ENCODE data around the gene RNF186.
"Not testable (repeated sequence)": the region's sequence is repeated elsewhere in the genome, so short reads cannot be mapped to it uniquely, and the experiment has no call there.

RNF186 gene

GRCh38 chr1:19792237-19793002, 22.7 kb downstream of the RNF186 start:
- no peak overlapping the region for H3K4me3 Mint-ChIP-seq
- H3K4me1 Mint-ChIP-seq = peaks cover 32% of the 10 kb centered on the region
- no peaks in the 10 kb centered on the region for H3K27me3 Mint-ChIP-seq
- H3K9me3 Mint-ChIP-seq = peaks cover 3% of the 10 kb centered on the region
- ATAC-seq = no peak
- H3K27ac Mint-ChIP-seq = no peak overlapping the region
- peaks cover 71% of the 10 kb centered on the region for H3K36me3 Mint-ChIP-seq

GRCh38 chr1:19790061-19790975, 24.8 kb downstream of the RNF186 start:
- H3K9me3 Mint-ChIP-seq, H3K4me3 Mint-ChIP-seq, H3K27ac Mint-ChIP-seq, ATAC-seq, H3K27me3 Mint-ChIP-seq: not testable (repeated sequence)
- Mint-ChIP-seq H3K4me1 (peaks cover 26% of the 10 kb centered on the region), H3K36me3 (peaks cover 73% of the 10 kb centered on the region)

GRCh38 chr1:19786988-19787423, 28.1 kb downstream of the RNF186 start:
- peaks cover 61% of the 10 kb centered on the region for H3K36me3 Mint-ChIP-seq
- no peak overlapping the region for H3K4me3 Mint-ChIP-seq
- H3K9me3 Mint-ChIP-seq = no peaks in the 10 kb centered on the region
- no peak for ATAC-seq
- H3K4me1 Mint-ChIP-seq = peaks cover 12% of the 10 kb centered on the region
- H3K27ac Mint-ChIP-seq = no peak overlapping the region
- no peaks in the 10 kb centered on the region for H3K27me3 Mint-ChIP-seq

GRCh38 chr1:19785660-19786059, 29.4 kb downstream of the RNF186 start:
- H3K36me3 Mint-ChIP-seq = peaks cover 61% of the 10 kb centered on the region
- no peak overlapping the region for H3K27ac Mint-ChIP-seq
- no peaks in the 10 kb centered on the region for H3K27me3 Mint-ChIP-seq

GRCh38 chr1:19780267-19780877, 34.7 kb downstream of the RNF186 start:
- Mint-ChIP-seq H3K4me1 (no peaks in the 10 kb centered on the region), H3K4me3 (no peak overlapping the region), H3K27me3 (no peaks in the 10 kb centered on the region), H3K9me3 (no peaks in the 10 kb centered on the region), H3K36me3 (peaks cover 67% of the 10 kb centered on the region), H3K27ac (no peak overlapping the region)
- no peak for ATAC-seq

More at GRCh38 chr1:19785660-19786059, 29.4 kb downstream of the RNF186 start:
- ATAC-seq = no peak
- Mint-ChIP-seq H3K9me3 (no peaks in the 10 kb centered on the region), H3K4me1 (peaks cover 8% of the 10 kb centered on the region), H3K4me3 (no peak overlapping the region)

- H3K27ac Mint-ChIP-seq = no peak overlapping the region
- peaks cover 74% of the 10 kb centered on the region for H3K36me3 Mint-ChIP-seq
- no peak for ATAC-seq
- H3K27me3 Mint-ChIP-seq = no peaks in the 10 kb centered on the region
- no peaks in the 10 kb centered on the region for H3K9me3 Mint-ChIP-seq
- H3K4me3 Mint-ChIP-seq = no peak overlapping the region
- no peaks in the 10 kb centered on the region for H3K4me1 Mint-ChIP-seq
Observed at GRCh38 chr1:19776933-19777332, 38.1 kb downstream of the RNF186 start.

GRCh38 chr1:19776287-19776686, 38.8 kb downstream of the RNF186 start:
- peaks cover 74% of the 10 kb centered on the region for H3K36me3 Mint-ChIP-seq
- H3K4me1 Mint-ChIP-seq = no peaks in the 10 kb centered on the region
- H3K27ac Mint-ChIP-seq = no peak overlapping the region
- ATAC-seq = no peak
- no peak overlapping the region for H3K4me3 Mint-ChIP-seq
- no peaks in the 10 kb centered on the region for H3K9me3 Mint-ChIP-seq
- no peaks in the 10 kb centered on the region for H3K27me3 Mint-ChIP-seq

- no peaks in the 10 kb centered on the region for H3K4me1 Mint-ChIP-seq
- H3K4me3 Mint-ChIP-seq = no peak overlapping the region
- H3K36me3 Mint-ChIP-seq = peaks cover 69% of the 10 kb centered on the region
- ATAC-seq = no peak
- H3K27me3 Mint-ChIP-seq = no peaks in the 10 kb centered on the region
- H3K27ac Mint-ChIP-seq = no peak overlapping the region
- no peaks in the 10 kb centered on the region for H3K9me3 Mint-ChIP-seq
Observed at GRCh38 chr1:19775831-19776230, 39.3 kb downstream of the RNF186 start.

GRCh38 chr1:19775317-19775716, 39.8 kb downstream of the RNF186 start:
- Mint-ChIP-seq H3K27ac (no peak overlapping the region), H3K4me3 (no peak overlapping the region), H3K27me3 (no peaks in the 10 kb centered on the region), H3K9me3 (no peaks in the 10 kb centered on the region), H3K36me3 (peaks cover 67% of the 10 kb centered on the region), H3K4me1 (no peaks in the 10 kb centered on the region)
- no peak for ATAC-seq

- Mint-ChIP-seq H3K4me1 (no peaks in the 10 kb centered on the region), H3K27me3 (no peaks in the 10 kb centered on the region), H3K36me3 (peaks cover 69% of the 10 kb centered on the region)
Observed at GRCh38 chr1:19774180-19774785, 40.8 kb downstream of the RNF186 start.

GRCh38 chr1:19773485-19773884, 41.6 kb downstream of the RNF186 start:
- no peaks in the 10 kb centered on the region for H3K4me1 Mint-ChIP-seq
- no peaks in the 10 kb centered on the region for H3K9me3 Mint-ChIP-seq
- no peaks in the 10 kb centered on the region for H3K27me3 Mint-ChIP-seq
- peaks cover 64% of the 10 kb centered on the region for H3K36me3 Mint-ChIP-seq
- ATAC-seq = no peak
- no peak overlapping the region for H3K27ac Mint-ChIP-seq
- no peak overlapping the region for H3K4me3 Mint-ChIP-seq

More at GRCh38 chr1:19774180-19774785, 40.8 kb downstream of the RNF186 start:
- no peak for ATAC-seq
- H3K4me3 Mint-ChIP-seq = no peak overlapping the region
- H3K27ac Mint-ChIP-seq = no peak overlapping the region
- H3K9me3 Mint-ChIP-seq = no peaks in the 10 kb centered on the region

GRCh38 chr1:19772053-19772452, 43.0 kb downstream of the RNF186 start:
- H3K9me3 Mint-ChIP-seq = no peaks in the 10 kb centered on the region
- H3K4me3 Mint-ChIP-seq = no peak overlapping the region
- H3K27ac Mint-ChIP-seq = no peak overlapping the region
- H3K36me3 Mint-ChIP-seq = peaks cover 67% of the 10 kb centered on the region
- ATAC-seq = no peak
- H3K27me3 Mint-ChIP-seq = no peaks in the 10 kb centered on the region
- H3K4me1 Mint-ChIP-seq = no peaks in the 10 kb centered on the region

GRCh38 chr1:19771350-19771749, 43.7 kb downstream of the RNF186 start:
- H3K27me3 Mint-ChIP-seq = no peaks in the 10 kb centered on the region
- H3K4me1 Mint-ChIP-seq = no peaks in the 10 kb centered on the region
- no peak for ATAC-seq
- no peak overlapping the region for H3K4me3 Mint-ChIP-seq
- H3K9me3 Mint-ChIP-seq = no peaks in the 10 kb centered on the region
- H3K27ac Mint-ChIP-seq = no peak overlapping the region
- peaks cover 67% of the 10 kb centered on the region for H3K36me3 Mint-ChIP-seq

GRCh38 chr1:19770436-19771190, 44.5 kb downstream of the RNF186 start:
- no peaks in the 10 kb centered on the region for H3K27me3 Mint-ChIP-seq
- peaks cover 70% of the 10 kb centered on the region for H3K36me3 Mint-ChIP-seq
- peaks cover 6% of the 10 kb centered on the region for H3K4me1 Mint-ChIP-seq
- ATAC-seq = no peak
- no peak overlapping the region for H3K27ac Mint-ChIP-seq
- no peak overlapping the region for H3K4me3 Mint-ChIP-seq
- no peaks in the 10 kb centered on the region for H3K9me3 Mint-ChIP-seq
